Hair follicle dermal papilla cell (primary cell): ENCODE data around the gene RBM46. TPM values are rescaled to one million over a fixed set of nuclear protein-coding genes. Genes with fewer than 3 reads are reported as not detected.

Experiments used
- small RNA-seq: library from RNA; depleted of rRNA; stranded (forward); fragments of <200 nt; gene quantifications from one replicate; pipeline ENCODE3, GENCODE V24; 2012
- total RNA-seq: library from RNA; depleted of rRNA; stranded (reverse); fragments of >200 nt; gene quantifications from 2 replicates; pipeline ENCODE4 v1.2.3, GENCODE V29; 2012

The RBM46 gene
- total RNA-seq, result 0.12 and 0.16 TPM in 2 replicates

GRCh38 chr4:154781126-154781982, at the start of gene RBM46:
RBM46 (plus strand) TSS chr4:154781272; CDS start chr4:154796753, 15,481 bp downstream.

GRCh38 chr4:154743683-154744340, 37.3 kb upstream of the RBM46 start, which contains the start of gene LRAT:
LRAT (plus strand) TSS chr4:154744000; CDS start chr4:154744327, 327 bp downstream.

Small RNA genes within 50 kb of the gene (small RNA-seq; reads per million reads assigned to genes)
- 0.60 reads per million, percentile 4 among the genes with 10 or more reads in this experiment for gene RNU2-44P
- gene RNU2-66P, result not detected

Other genes with a start within 250 kb of the RBM46 start
- gene PLRG1, start 230.9 kb upstream of the RBM46 start, total RNA-seq, result 73.2 and 92.0 TPM in 2 replicates
- not detected in 2 replicates for gene FGB, start 218.3 kb upstream of the RBM46 start, total RNA-seq
- gene FGA, start 190.5 kb upstream of the RBM46 start, total RNA-seq, result not detected in 2 replicates
- not detected in 2 replicates for gene FGG, start 168.6 kb upstream of the RBM46 start, total RNA-seq
- gene LRAT, start 37.3 kb upstream of the RBM46 start, total RNA-seq, result 0.12 TPM in 1 of 2 replicates, not detected in the other